ENCODE measurements around the gene PRDM16.

The PRDM16 gene

GRCh38 chr1:3113047-3113740 lies 44.2 kb downstream of the PRDM16 start:
- no peaks in the 10 kb centered on the region for H3K27me3 ChIP-seq (ENCODE audit: control insufficient read depth in 1 of 2, insufficient read depth in 2 of 2, low read length in 2 of 2)
- H3K9ac ChIP-seq (ENCODE audit: low read depth in 1 of 2, low read length in 2 of 2): no peak overlapping the region
- H3K36me3 ChIP-seq (ENCODE audit: control insufficient read depth in 1 of 2, insufficient read depth in 2 of 2, low read length in 2 of 2): peaks cover 0 to 9% of the 10 kb centered on the region in 2 donors
- H3K9me3 ChIP-seq (ENCODE audit: control insufficient read depth in 1 of 2, low read length in 2 of 2): no peaks in the 10 kb centered on the region
- no peak overlapping the region for H3K27ac ChIP-seq (ENCODE audit: low read depth, low read length)
- H3K4me1 ChIP-seq (ENCODE audit: control insufficient read depth in 1 of 2, insufficient read depth in 2 of 2, low read length in 2 of 2): peaks cover 15 to 24% of the 10 kb centered on the region in 2 donors
- no peak overlapping the region for H3K4me3 ChIP-seq (ENCODE audit: low read depth in 1 of 2, low read length in 2 of 2)

DNA sequence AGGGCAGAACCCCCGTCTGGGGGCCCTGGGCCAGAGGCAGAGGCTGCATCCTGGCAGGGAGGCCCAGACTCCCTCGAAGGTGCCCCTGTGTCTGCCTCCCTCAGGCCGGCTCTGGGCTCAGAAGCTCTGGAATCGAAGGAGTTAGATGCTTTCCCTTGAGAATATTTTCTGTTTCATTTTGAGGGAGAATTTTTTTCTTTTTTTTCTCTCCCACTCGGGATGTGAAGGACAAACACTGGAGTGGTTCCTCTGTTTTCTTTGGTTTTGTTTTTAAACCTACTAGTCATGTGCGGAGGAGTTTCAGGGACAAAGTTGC lies 44.7 kb downstream of the PRDM16 start:
- no peak overlapping the region for H3K27ac ChIP-seq (ENCODE audit: low read depth, low read length)
- H3K9ac ChIP-seq (ENCODE audit: low read depth in 1 of 2, low read length in 2 of 2): no peak overlapping the region
- no peak overlapping the region for H3K4me3 ChIP-seq (ENCODE audit: low read depth in 1 of 2, low read length in 2 of 2)
- peaks cover 15 to 24% of the 10 kb centered on the region in 2 donors for H3K4me1 ChIP-seq (ENCODE audit: control insufficient read depth in 1 of 2, insufficient read depth in 2 of 2, low read length in 2 of 2)
- H3K9me3 ChIP-seq (ENCODE audit: control insufficient read depth in 1 of 2, low read length in 2 of 2): no peaks in the 10 kb centered on the region
- H3K27me3 ChIP-seq (ENCODE audit: control insufficient read depth in 1 of 2, insufficient read depth in 2 of 2, low read length in 2 of 2): no peaks in the 10 kb centered on the region
- peaks cover 0 to 9% of the 10 kb centered on the region in 2 donors for H3K36me3 ChIP-seq (ENCODE audit: control insufficient read depth in 1 of 2, insufficient read depth in 2 of 2, low read length in 2 of 2)

DNA sequence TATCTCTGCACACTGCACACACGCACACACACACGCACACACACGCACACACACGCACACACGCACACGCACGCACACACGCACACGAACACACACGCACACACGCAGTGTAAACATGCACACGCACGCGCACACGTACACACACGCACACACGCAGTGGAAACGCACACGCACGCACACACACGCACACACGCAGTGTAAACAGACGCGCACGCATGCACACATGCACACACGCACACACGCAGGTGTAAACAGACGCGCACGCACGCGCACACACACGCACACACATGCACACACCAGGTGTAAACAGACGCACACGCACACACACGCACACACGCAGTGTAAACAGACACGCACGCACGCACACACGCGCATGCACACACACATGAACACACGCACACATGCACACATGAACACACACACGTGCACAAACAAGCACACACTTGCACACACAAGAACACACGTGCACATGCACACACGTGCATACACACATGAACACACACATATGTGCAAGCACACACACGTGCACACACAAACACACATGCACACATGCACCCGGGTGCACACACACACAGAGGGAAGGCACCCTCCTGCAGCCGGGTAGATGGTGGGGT lies 45.2 kb downstream of the PRDM16 start:
- Histone ChIP-seq H3K27ac (ENCODE audit: low read depth, low read length) (no peak overlapping the region), H3K9me3 (ENCODE audit: control insufficient read depth in 1 of 2, low read length in 2 of 2) (no peaks in the 10 kb centered on the region), H3K4me1 (ENCODE audit: control insufficient read depth in 1 of 2, insufficient read depth in 2 of 2, low read length in 2 of 2) (peaks cover 15 to 24% of the 10 kb centered on the region in 2 donors), H3K36me3 (ENCODE audit: control insufficient read depth in 1 of 2, insufficient read depth in 2 of 2, low read length in 2 of 2) (peaks cover 0 to 9% of the 10 kb centered on the region in 2 donors), H3K27me3 (ENCODE audit: control insufficient read depth in 1 of 2, insufficient read depth in 2 of 2, low read length in 2 of 2) (no peaks in the 10 kb centered on the region), H3K9ac (ENCODE audit: low read depth in 1 of 2, low read length in 2 of 2) (no peak overlapping the region), H3K4me3 (ENCODE audit: low read depth in 1 of 2, low read length in 2 of 2) (peak overlapping the region in 1 of 2 donors; percentile 10)

- no peak overlapping the region for H3K9ac ChIP-seq (ENCODE audit: low read depth in 1 of 2, low read length in 2 of 2)
- no peaks in the 10 kb centered on the region for H3K27me3 ChIP-seq (ENCODE audit: control insufficient read depth in 1 of 2, insufficient read depth in 2 of 2, low read length in 2 of 2)
- H3K9me3 ChIP-seq (ENCODE audit: control insufficient read depth in 1 of 2, low read length in 2 of 2): no peaks in the 10 kb centered on the region
- H3K4me3 ChIP-seq (ENCODE audit: low read depth in 1 of 2, low read length in 2 of 2): no peak overlapping the region
- H3K36me3 ChIP-seq (ENCODE audit: control insufficient read depth in 1 of 2, insufficient read depth in 2 of 2, low read length in 2 of 2): peaks cover 0 to 9% of the 10 kb centered on the region in 2 donors
- peaks cover 15 to 24% of the 10 kb centered on the region in 2 donors for H3K4me1 ChIP-seq (ENCODE audit: control insufficient read depth in 1 of 2, insufficient read depth in 2 of 2, low read length in 2 of 2)
- H3K27ac ChIP-seq (ENCODE audit: low read depth, low read length): no peak overlapping the region
Measured at GRCh38 chr1:3114846-3115245, 45.8 kb downstream of the PRDM16 start.

DNA sequence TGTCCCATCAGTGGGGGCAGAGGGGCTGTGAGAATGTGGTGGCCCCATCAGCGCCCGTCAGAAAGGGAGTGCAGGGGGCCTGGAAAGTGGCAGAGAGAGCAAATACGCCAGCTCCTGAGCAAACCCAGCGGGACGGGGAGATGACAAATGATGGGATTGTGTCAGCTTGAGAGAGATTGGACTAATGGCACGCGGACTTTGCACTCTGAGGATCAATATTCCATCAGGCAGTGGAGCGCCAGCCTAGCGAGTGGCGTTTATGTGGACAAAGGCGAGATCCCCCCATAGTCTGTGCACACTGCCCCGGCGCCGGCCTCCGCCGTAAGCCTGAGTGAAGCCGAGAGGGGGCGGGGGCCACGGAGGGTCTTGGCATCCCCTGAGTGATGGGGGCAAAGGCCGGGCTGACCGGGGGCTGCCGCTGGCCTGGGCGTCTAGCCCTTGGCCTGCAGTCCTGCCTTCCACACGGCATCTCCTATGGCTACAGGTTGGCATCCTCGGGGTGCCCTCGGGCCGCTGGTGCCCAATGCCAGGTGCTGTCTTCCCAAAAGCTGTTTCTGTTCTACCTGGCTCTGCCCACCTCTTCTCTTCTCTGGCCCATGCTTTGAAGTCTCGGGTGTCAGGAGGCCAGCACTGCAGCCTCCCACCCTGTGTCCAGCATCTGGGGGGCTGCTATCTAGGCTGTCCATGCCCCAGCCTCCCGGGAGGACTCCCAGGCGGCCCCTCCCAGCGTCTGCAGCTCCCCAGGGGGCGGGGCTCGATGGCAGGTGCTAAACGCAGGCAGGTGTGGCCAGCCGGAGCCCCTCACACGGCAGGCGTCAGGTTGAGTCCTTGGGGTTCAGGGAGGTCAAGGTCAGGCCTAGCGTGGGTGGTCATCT lies 46.5 kb downstream of the PRDM16 start:
- H3K9me3 ChIP-seq (ENCODE audit: control insufficient read depth in 1 of 2, low read length in 2 of 2): no peaks in the 10 kb centered on the region
- H3K9ac ChIP-seq (ENCODE audit: low read depth in 1 of 2, low read length in 2 of 2): no peak overlapping the region
- H3K36me3 ChIP-seq (ENCODE audit: control insufficient read depth in 1 of 2, insufficient read depth in 2 of 2, low read length in 2 of 2): peaks cover 0 to 9% of the 10 kb centered on the region in 2 donors
- H3K4me1 ChIP-seq (ENCODE audit: control insufficient read depth in 1 of 2, insufficient read depth in 2 of 2, low read length in 2 of 2): peaks cover 15 to 24% of the 10 kb centered on the region in 2 donors
- H3K4me3 ChIP-seq (ENCODE audit: low read depth in 1 of 2, low read length in 2 of 2): no peak overlapping the region
- no peaks in the 10 kb centered on the region for H3K27me3 ChIP-seq (ENCODE audit: control insufficient read depth in 1 of 2, insufficient read depth in 2 of 2, low read length in 2 of 2)
- H3K27ac ChIP-seq (ENCODE audit: low read depth, low read length): no peak overlapping the region

GRCh38 chr1:3116150-3116510 lies 47.1 kb downstream of the PRDM16 start:
- no peak overlapping the region for H3K27ac ChIP-seq (ENCODE audit: low read depth, low read length)
- H3K4me3 ChIP-seq (ENCODE audit: low read depth in 1 of 2, low read length in 2 of 2): no peak overlapping the region
- H3K9ac ChIP-seq (ENCODE audit: low read depth in 1 of 2, low read length in 2 of 2): no peak overlapping the region
- H3K9me3 ChIP-seq (ENCODE audit: control insufficient read depth in 1 of 2, low read length in 2 of 2): no peaks in the 10 kb centered on the region
- no peaks in the 10 kb centered on the region for H3K27me3 ChIP-seq (ENCODE audit: control insufficient read depth in 1 of 2, insufficient read depth in 2 of 2, low read length in 2 of 2)
- peaks cover 15 to 24% of the 10 kb centered on the region in 2 donors for H3K4me1 ChIP-seq (ENCODE audit: control insufficient read depth in 1 of 2, insufficient read depth in 2 of 2, low read length in 2 of 2)
- peaks cover 0 to 9% of the 10 kb centered on the region in 2 donors for H3K36me3 ChIP-seq (ENCODE audit: control insufficient read depth in 1 of 2, insufficient read depth in 2 of 2, low read length in 2 of 2)

- Histone ChIP-seq H3K9me3 (ENCODE audit: control insufficient read depth in 1 of 2, low read length in 2 of 2) (no peaks in the 10 kb centered on the region), H3K4me1 (ENCODE audit: control insufficient read depth in 1 of 2, insufficient read depth in 2 of 2, low read length in 2 of 2) (peaks cover 15 to 24% of the 10 kb centered on the region in 2 donors), H3K27ac (ENCODE audit: low read depth, low read length) (no peak overlapping the region), H3K4me3 (ENCODE audit: low read depth in 1 of 2, low read length in 2 of 2) (no peak overlapping the region), H3K27me3 (ENCODE audit: control insufficient read depth in 1 of 2, insufficient read depth in 2 of 2, low read length in 2 of 2) (no peaks in the 10 kb centered on the region), H3K36me3 (ENCODE audit: control insufficient read depth in 1 of 2, insufficient read depth in 2 of 2, low read length in 2 of 2) (peaks cover 0 to 9% of the 10 kb centered on the region in 2 donors), H3K9ac (ENCODE audit: low read depth in 1 of 2, low read length in 2 of 2) (no peak overlapping the region)
Measured at GRCh38 chr1:3116560-3116959, 47.6 kb downstream of the PRDM16 start.

GRCh38 chr1:3117879-3118278 lies 48.9 kb downstream of the PRDM16 start:
- Histone ChIP-seq H3K4me3 (ENCODE audit: low read depth in 1 of 2, low read length in 2 of 2) (no peak overlapping the region), H3K9me3 (ENCODE audit: control insufficient read depth in 1 of 2, low read length in 2 of 2) (no peaks in the 10 kb centered on the region), H3K4me1 (ENCODE audit: control insufficient read depth in 1 of 2, insufficient read depth in 2 of 2, low read length in 2 of 2) (peaks cover 15 to 24% of the 10 kb centered on the region in 2 donors), H3K27me3 (ENCODE audit: control insufficient read depth in 1 of 2, insufficient read depth in 2 of 2, low read length in 2 of 2) (no peaks in the 10 kb centered on the region), H3K27ac (ENCODE audit: low read depth, low read length) (no peak overlapping the region), H3K36me3 (ENCODE audit: control insufficient read depth in 1 of 2, insufficient read depth in 2 of 2, low read length in 2 of 2) (peaks cover 0 to 9% of the 10 kb centered on the region in 2 donors), H3K9ac (ENCODE audit: low read depth in 1 of 2, low read length in 2 of 2) (no peak overlapping the region)

GRCh38 chr1:3119061-3119460 lies 50.1 kb downstream of the PRDM16 start:
- Histone ChIP-seq H3K27me3 (ENCODE audit: control insufficient read depth in 1 of 2, insufficient read depth in 2 of 2, low read length in 2 of 2) (no peaks in the 10 kb centered on the region), H3K9ac (ENCODE audit: low read depth in 1 of 2, low read length in 2 of 2) (no peak overlapping the region), H3K4me3 (ENCODE audit: low read depth in 1 of 2, low read length in 2 of 2) (no peak overlapping the region), H3K9me3 (ENCODE audit: control insufficient read depth in 1 of 2, low read length in 2 of 2) (no peaks in the 10 kb centered on the region), H3K27ac (ENCODE audit: low read depth, low read length) (no peak overlapping the region), H3K36me3 (ENCODE audit: control insufficient read depth in 1 of 2, insufficient read depth in 2 of 2, low read length in 2 of 2) (peaks cover 0 to 8% of the 10 kb centered on the region in 2 donors), H3K4me1 (ENCODE audit: control insufficient read depth in 1 of 2, insufficient read depth in 2 of 2, low read length in 2 of 2) (peaks cover 15 to 17% of the 10 kb centered on the region in 2 donors)

DNA sequence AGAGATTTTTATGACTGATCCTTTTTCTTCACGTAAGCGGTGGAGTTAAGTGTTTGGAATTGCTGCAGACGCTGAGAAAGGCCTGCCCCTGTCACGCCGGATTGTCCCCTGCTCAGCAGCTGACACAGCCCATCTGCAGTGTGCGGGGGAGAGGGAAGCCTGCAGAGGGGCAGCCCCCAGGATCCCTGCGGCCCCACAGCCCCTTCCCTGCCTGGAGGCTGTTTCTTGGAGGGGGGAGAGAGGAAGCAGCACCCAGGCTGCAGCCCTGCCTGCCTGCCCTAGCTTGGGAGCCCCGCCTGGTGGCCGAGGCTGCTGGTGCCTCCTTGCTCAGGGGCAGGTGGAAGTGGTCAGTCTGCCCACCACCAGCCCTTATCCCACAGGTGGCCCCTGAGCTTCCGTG lies 50.7 kb downstream of the PRDM16 start:
- no peak overlapping the region for H3K4me3 ChIP-seq (ENCODE audit: low read depth in 1 of 2, low read length in 2 of 2)

More for the DNA sequence above, 50.7 kb downstream of the PRDM16 start:
- Histone ChIP-seq H3K27me3 (ENCODE audit: control insufficient read depth in 1 of 2, insufficient read depth in 2 of 2, low read length in 2 of 2) (no peaks in the 10 kb centered on the region), H3K36me3 (ENCODE audit: control insufficient read depth in 1 of 2, insufficient read depth in 2 of 2, low read length in 2 of 2) (peaks cover 0 to 4% of the 10 kb centered on the region in 2 donors), H3K27ac (ENCODE audit: low read depth, low read length) (no peak overlapping the region), H3K9ac (ENCODE audit: low read depth in 1 of 2, low read length in 2 of 2) (no peak overlapping the region), H3K4me1 (ENCODE audit: control insufficient read depth in 1 of 2, insufficient read depth in 2 of 2, low read length in 2 of 2) (peaks cover 10 to 11% of the 10 kb centered on the region in 2 donors), H3K9me3 (ENCODE audit: control insufficient read depth in 1 of 2, low read length in 2 of 2) (no peaks in the 10 kb centered on the region)
